ENCODE results near the gene TRAF6. TPM values are rescaled to one million over a fixed set of nuclear protein-coding genes. Genes with fewer than 3 reads are reported as not detected.

TRAF6 gene
- total and polyA plus RNA-seq, 2 donors (not counting 1 experiment from before 2014, with no cell fraction given): 10.1 to 22.4 TPM

DNA sequence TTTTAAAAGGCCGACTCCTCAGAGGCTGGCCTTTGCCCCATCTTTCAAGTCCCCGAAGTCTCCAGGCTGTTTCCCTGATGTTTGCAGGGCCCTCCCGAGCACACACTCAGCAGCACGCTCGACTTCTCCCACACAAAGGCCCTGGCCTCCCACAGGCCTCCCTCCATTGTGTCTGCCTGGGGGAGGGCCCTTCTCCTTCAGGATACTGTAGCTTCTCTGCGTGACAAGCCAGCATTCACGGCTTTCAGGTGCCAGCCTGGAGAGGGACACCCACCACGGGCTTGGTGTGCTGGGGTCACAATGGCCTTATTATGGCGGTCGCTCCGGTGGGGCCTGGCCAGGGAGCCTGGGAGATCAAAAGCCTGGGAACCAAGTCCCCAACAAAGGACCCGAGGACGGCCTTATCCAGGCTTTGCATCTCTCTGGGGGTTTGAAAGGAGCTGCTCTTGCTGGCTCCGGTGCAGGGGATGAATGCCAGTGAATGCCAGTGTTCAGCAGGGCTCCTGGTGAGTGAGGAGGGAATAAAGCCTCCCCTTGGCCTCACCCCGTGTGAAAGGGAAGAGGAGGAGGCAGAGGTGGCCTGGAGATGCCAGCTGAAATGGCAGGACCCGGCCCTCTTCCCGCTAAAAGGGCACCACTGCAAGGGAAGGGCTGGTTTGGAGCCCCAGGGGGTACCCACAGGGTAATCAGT lies 55.0 kb downstream of the TRAF6 start:
- POLR2A ChIA-PET: no interaction called here
- H3K9ac ChIP-seq (ENCODE audit: low read length): no peak overlapping the region
- H3K9me3 ChIP-seq (ENCODE audit: control extremely low read depth in 1 of 3, control insufficient read depth in 2 of 3, insufficient read depth in 1 of 3, low read length in 2 of 3): no peaks in the 10 kb centered on the region
- H3K27me3 ChIP-seq (replicated peaks in 1 of 4; ENCODE audit: control extremely low read depth in 1 of 4, control insufficient read depth in 3 of 4, insufficient read depth in 4 of 4, low read length in 3 of 4): no peaks in the 10 kb centered on the region
- H3K27ac Mint-ChIP-seq: no peak overlapping the region
- H3K27me3 Mint-ChIP-seq: no peaks in the 10 kb centered on the region
- CTCF ChIA-PET: interaction anchor here (1.1 kb wide), 1 partner anchor 54 kb away, joined by 3 read pairs; no protein-coding TSS in a partner anchor
- DNase-seq (no peak), ATAC-seq (ENCODE audit: low read depth) (no peak)
- no peak overlapping the region for H3K4me2 ChIP-seq (replicated peaks; ENCODE audit: low read depth, low read length, poor library complexity, severe bottlenecking)
- 94% methylated on average over 14 of the region's 17 CpGs for WGBS (ENCODE audit: insufficient coverage)
- no peaks in the 10 kb centered on the region for H3K9me3 Mint-ChIP-seq (ENCODE audit: insufficient read depth)
- intact Hi-C loops (cut with micrococcal nuclease): no loop called here
- H3K4me3 Mint-ChIP-seq: no peak overlapping the region
- H3K4me1 ChIP-seq (ENCODE audit: control insufficient read depth in 2 of 2, insufficient read depth in 2 of 2, low read length in 2 of 2): peaks cover 13 to 18% of the 10 kb centered on the region in 2 donors
- no peak overlapping the region for H3K27ac ChIP-seq (ENCODE audit: low read length in 2 of 2)
- TF ChIP-seq, protein P1, sequence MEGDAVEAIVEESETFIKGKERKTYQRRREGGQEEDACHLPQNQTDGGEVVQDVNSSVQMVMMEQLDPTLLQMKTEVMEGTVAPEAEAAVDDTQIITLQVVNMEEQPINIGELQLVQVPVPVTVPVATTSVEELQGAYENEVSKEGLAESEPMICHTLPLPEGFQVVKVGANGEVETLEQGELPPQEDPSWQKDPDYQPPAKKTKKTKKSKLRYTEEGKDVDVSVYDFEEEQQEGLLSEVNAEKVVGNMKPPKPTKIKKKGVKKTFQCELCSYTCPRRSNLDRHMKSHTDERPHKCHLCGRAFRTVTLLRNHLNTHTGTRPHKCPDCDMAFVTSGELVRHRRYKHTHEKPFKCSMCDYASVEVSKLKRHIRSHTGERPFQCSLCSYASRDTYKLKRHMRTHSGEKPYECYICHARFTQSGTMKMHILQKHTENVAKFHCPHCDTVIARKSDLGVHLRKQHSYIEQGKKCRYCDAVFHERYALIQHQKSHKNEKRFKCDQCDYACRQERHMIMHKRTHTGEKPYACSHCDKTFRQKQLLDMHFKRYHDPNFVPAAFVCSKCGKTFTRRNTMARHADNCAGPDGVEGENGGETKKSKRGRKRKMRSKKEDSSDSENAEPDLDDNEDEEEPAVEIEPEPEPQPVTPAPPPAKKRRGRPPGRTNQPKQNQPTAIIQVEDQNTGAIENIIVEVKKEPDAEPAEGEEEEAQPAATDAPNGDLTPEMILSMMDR (IDR thresholded peaks at IDR 0.05): no peak
- TF ChIP-seq EZH2 (IDR thresholded peaks at IDR 0.05; ENCODE audit: borderline replicate concordance, insufficient read depth, low read depth, low read length, poor library complexity, severe bottlenecking): no peak
- H3K4me1 Mint-ChIP-seq: peaks cover 16% of the 10 kb centered on the region
- H2AFZ ChIP-seq (ENCODE audit: insufficient read depth, low read depth, low read length, poor library complexity, severe bottlenecking): no peak overlapping the region
- H4K20me1 ChIP-seq (ENCODE audit: control insufficient read depth, insufficient read depth, low read length, poor library complexity, severe bottlenecking): no peaks in the 10 kb centered on the region
- H3K79me2 ChIP-seq (ENCODE audit: control insufficient read depth, insufficient read depth, low read length): no peaks in the 10 kb centered on the region
- H3K36me3 ChIP-seq (replicated peaks in 1 of 2; ENCODE audit: control extremely low read depth in 1 of 2, control insufficient read depth in 1 of 2, extremely low read depth in 1 of 2, insufficient read depth in 2 of 2, low read length in 1 of 2): no peaks in the 10 kb centered on the region
- H3K4me3 ChIP-seq (ENCODE audit: control extremely low read depth in 1 of 5, extremely low read depth in 1 of 5, insufficient read depth in 1 of 5, low read depth in 2 of 5, low read length in 4 of 5): no peak overlapping the region

DNA sequence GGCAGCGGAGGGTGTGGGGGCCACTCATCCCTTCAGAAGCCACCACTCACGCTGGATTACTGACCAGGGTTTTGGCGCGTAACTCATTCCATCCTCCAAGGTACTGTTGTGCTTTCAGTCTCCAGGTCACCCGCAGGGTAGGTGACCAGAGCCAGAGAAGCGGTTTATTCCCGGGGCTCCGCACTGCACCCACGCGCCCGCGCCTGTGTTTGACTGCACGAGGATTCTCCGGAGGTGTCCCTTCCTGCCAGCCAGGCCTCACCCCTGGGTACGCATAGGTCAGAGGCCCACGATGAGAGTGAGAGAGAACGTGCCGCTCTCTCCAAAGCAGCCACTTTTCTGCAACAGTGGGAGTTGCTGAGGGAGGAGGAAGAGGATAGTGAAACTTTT lies 55.5 kb downstream of the TRAF6 start:
- H3K9me3 ChIP-seq (ENCODE audit: control extremely low read depth in 1 of 3, control insufficient read depth in 2 of 3, insufficient read depth in 1 of 3, low read length in 2 of 3): no peaks in the 10 kb centered on the region
- ChIA-PET CTCF (interaction anchor here (1.5 kb wide), 1 partner anchor 33 kb away, joined by 3 read pairs; no protein-coding TSS in a partner anchor), POLR2A (no interaction called here)
- Mint-ChIP-seq H3K9me3 (ENCODE audit: insufficient read depth) (no peaks in the 10 kb centered on the region), H3K4me3 (no peak overlapping the region), H3K27me3 (no peaks in the 10 kb centered on the region), H3K4me1 (peaks cover 22% of the 10 kb centered on the region), H3K27ac (no peak overlapping the region)
- no peak overlapping the region for H3K9ac ChIP-seq (ENCODE audit: low read length)
- H4K20me1 ChIP-seq (ENCODE audit: control insufficient read depth, insufficient read depth, low read length, poor library complexity, severe bottlenecking): no peaks in the 10 kb centered on the region
- WGBS (ENCODE audit: insufficient coverage): 96% methylated on average over 15 of the region's 18 CpGs
- H3K4me1 ChIP-seq (ENCODE audit: control insufficient read depth in 2 of 2, insufficient read depth in 2 of 2, low read length in 2 of 2): peaks cover 18 to 24% of the 10 kb centered on the region in 2 donors
- no peak for TF ChIP-seq EZH2 (IDR thresholded peaks at IDR 0.05; ENCODE audit: borderline replicate concordance, insufficient read depth, low read depth, low read length, poor library complexity, severe bottlenecking)
- TF ChIP-seq, protein P1 (IDR thresholded peaks at IDR 0.05): no peak
- no peak overlapping the region for H3K27ac ChIP-seq (ENCODE audit: low read length in 2 of 2)
- no peaks in the 10 kb centered on the region for H3K36me3 ChIP-seq (replicated peaks in 1 of 2; ENCODE audit: control extremely low read depth in 1 of 2, control insufficient read depth in 1 of 2, extremely low read depth in 1 of 2, insufficient read depth in 2 of 2, low read length in 1 of 2)
- no peaks in the 10 kb centered on the region for H3K79me2 ChIP-seq (ENCODE audit: control insufficient read depth, insufficient read depth, low read length)
- no peak for ATAC-seq (ENCODE audit: low read depth)
- H3K27me3 ChIP-seq (replicated peaks in 1 of 4; ENCODE audit: control extremely low read depth in 1 of 4, control insufficient read depth in 3 of 4, insufficient read depth in 4 of 4, low read length in 3 of 4): no peaks in the 10 kb centered on the region
- DNase-seq: no peak
- H3K4me3 ChIP-seq (ENCODE audit: control extremely low read depth in 1 of 5, extremely low read depth in 1 of 5, insufficient read depth in 1 of 5, low read depth in 2 of 5, low read length in 4 of 5): no peak overlapping the region
- intact Hi-C loops (cut with micrococcal nuclease): no loop called here
- H3K4me2 ChIP-seq (replicated peaks; ENCODE audit: low read depth, low read length, poor library complexity, severe bottlenecking): no peak overlapping the region
- H2AFZ ChIP-seq (ENCODE audit: insufficient read depth, low read depth, low read length, poor library complexity, severe bottlenecking): no peak overlapping the region

Measured in B cell (primary cell).